Omental fat pad (tissue), 4 donors: ENCODE measurements around the gene CTSO. TPM values are rescaled to one million over a fixed set of nuclear protein-coding genes. Genes with fewer than 3 reads are reported as not detected.

Experiments
- ATAC-seq: fragments of 150-250 bp; one replicate; pipeline ENCODE4 v1.9.1; 2016; ENCODE audit warnings: mild to moderate bottlenecking, moderate library complexity; ENCODE audit not compliant: low FRiP score
- DNase-seq: peaks from one replicate; pipeline ENCODE4 v3.0.0-alpha.2; 2019; ENCODE audit warnings: low spot score
- CTCF ChIP-seq, 3 donors: fragments of 450-650 bp; IDR thresholded peaks; one replicate each; pipeline ENCODE4 v1.5.1; 2016 to 2017; ENCODE audit warnings: antibody characterized with exemption in 3 of 3, mild to moderate bottlenecking in 3 of 3, moderate library complexity in 2 of 3
- total RNA-seq, 4 donors: library from RNA; depleted of rRNA; stranded (reverse); fragments of >200 nt; gene quantifications; one replicate each; pipeline ENCODE4 v1.1.0, GENCODE V29; 2016

The CTSO gene
- total RNA-seq, 4 donors from 2014 or later = 15.3 to 47.1 (median 20.9) TPM

DNA sequence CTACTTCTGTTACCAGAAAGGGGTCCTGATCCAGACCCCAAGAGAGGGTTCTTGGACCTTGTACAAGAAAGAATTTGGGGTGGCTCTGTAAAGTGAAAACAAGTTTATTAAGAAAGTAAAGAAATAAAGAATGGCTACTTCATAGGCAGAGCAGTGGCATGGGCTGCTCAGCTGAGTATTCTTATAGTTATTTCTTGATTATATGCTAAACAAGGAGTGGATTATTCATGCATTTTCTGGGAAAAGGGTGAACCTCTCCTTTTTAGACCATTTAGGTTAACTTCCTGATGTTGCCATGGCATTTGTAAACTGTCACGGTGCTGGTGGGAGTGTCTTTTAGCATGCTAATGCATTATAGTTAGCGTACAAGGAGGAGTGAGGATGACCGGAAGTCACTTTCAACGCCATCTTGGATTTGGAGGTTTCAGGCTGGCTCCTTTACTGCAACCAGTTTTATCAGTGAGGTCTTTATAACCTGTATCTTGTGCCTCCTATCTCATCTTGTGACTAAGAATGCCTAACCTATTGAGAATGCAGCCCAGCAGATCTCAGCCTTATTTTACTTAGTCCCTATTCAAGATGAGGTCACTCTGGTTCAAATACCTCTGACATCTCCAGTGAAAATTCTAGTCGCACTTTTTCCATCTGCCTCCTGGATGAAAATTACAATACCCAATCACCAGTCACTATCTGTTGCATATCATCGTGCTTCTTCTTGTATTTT lies 65.7 kb downstream of the CTSO start:
- no peak for DNase-seq
- ATAC-seq = no peak
- TF ChIP-seq CTCF (IDR thresholded peaks at IDR 0.05) = no peak

DNA sequence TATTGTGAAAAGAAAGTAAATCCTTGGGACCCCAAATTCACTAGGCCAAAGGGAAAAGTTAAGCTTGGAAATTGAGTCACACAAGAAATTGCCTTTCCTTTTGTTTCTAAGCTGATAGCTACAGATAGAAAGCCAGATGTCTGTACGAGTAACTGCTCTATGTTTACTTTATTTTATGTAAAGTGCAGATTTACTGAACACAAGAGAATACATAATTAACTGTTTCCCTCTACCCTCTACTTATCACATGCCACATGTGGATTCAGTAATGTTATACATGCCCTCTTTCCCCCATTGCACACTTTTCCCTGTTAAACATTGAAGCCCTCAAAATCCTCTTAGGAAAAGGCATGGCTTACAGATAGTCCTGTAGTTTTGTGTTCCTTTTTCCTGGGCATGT lies 66.6 kb downstream of the CTSO start:
- ATAC-seq (no peak), DNase-seq (no peak)
- TF ChIP-seq CTCF (IDR thresholded peaks at IDR 0.05) = no peak

GRCh38 chr4:155885666-155886065 lies 68.0 kb downstream of the CTSO start:
- no peak for DNase-seq
- ATAC-seq = no peak
- TF ChIP-seq CTCF (IDR thresholded peaks at IDR 0.05) = no peak

- ATAC-seq = no peak
- TF ChIP-seq CTCF (IDR thresholded peaks at IDR 0.05) = no peak
- DNase-seq = no peak
Observed at GRCh38 chr4:155883895-155884294, 69.8 kb downstream of the CTSO start.

DNA sequence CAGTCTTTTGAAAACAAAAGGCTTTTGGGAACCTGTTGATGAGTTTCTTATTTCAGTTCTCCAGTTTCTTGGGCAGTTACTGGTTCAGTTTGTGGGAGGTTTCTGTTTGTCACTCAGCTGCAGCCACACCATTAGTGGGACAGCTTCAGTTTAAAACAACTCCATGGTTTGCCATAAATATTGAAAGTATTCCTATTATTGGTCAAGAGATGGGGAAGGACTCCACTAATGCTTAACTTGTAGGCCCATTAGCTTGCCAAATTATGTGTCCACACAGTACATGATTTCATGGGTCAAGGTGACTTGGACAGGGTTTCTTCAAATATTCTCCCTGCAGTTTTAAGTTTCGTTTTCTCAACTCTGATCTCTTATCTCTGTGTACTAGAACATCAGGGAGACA lies 72.1 kb downstream of the CTSO start:
- ATAC-seq (no peak), DNase-seq (no peak)
- TF ChIP-seq CTCF (IDR thresholded peaks at IDR 0.05) = no peak

DNA sequence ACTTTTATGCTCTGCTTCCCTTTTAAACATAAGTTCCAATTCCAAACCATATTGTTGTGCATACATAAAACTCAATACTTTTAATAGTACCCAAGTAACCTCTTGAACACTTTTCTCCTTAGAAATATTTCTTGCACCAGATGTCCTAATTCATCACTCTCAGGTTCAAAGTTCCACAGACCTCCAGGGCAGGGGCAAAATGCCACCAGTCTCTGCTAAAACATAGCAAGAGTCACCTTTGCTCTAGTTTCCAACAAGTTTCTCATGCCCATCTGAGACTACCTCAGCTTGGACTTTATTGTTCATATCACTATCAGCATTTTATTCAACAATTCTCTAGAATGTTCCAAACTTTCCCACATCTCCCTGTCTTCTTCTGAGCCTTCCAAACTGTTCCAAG lies 73.9 kb downstream of the CTSO start:
- TF ChIP-seq CTCF (IDR thresholded peaks at IDR 0.05) = no peak
- DNase-seq = no peak
- ATAC-seq = no peak

GRCh38 chr4:155878611-155879010 lies 75.1 kb downstream of the CTSO start:
- DNase-seq (no peak), ATAC-seq (no peak)
- TF ChIP-seq CTCF (IDR thresholded peaks at IDR 0.05) = no peak
